Fibroblast of skin of right biceps (primary cell): Measurements from ENCODE around the gene IP6K1.
"Not testable (repeated sequence)": the region's sequence is repeated elsewhere in the genome, so short reads cannot be mapped to it uniquely, and the experiment has no call there.

Experiments used
- DNase-seq: peaks from one replicate; pipeline ENCODE4 v3.0.0-alpha.2; 2013

IP6K1 gene

GRCh38 chr3:49761661-49762060, 24.7 kb downstream of the IP6K1 start:
- no peak for DNase-seq

- DNase-seq: no peak
Measured at GRCh38 chr3:49759226-49759625, 27.1 kb downstream of the IP6K1 start.

GRCh38 chr3:49757197-49757596, 29.1 kb downstream of the IP6K1 start:
- DNase-seq: no peak

GRCh38 chr3:49756036-49756435, 30.3 kb downstream of the IP6K1 start:
- DNase-seq: no peak

- no peak for DNase-seq
Measured at GRCh38 chr3:49754536-49754935, 31.8 kb downstream of the IP6K1 start.

- no peak for DNase-seq
Measured at GRCh38 chr3:49751501-49751900, 34.8 kb downstream of the IP6K1 start.

- no peak for DNase-seq
Measured at GRCh38 chr3:49750056-49750455, 36.3 kb downstream of the IP6K1 start.

- DNase-seq: not testable (repeated sequence)
Measured at GRCh38 chr3:49748874-49749273, 37.5 kb downstream of the IP6K1 start.

- DNase-seq: peak; percentile 38
Measured at GRCh38 chr3:49747792-49748480, 38.4 kb downstream of the IP6K1 start.

- peak; percentile 9 for DNase-seq
Measured at GRCh38 chr3:49745986-49746385, 40.4 kb downstream of the IP6K1 start.

- DNase-seq: no peak
Measured at GRCh38 chr3:49740427-49740826, 45.9 kb downstream of the IP6K1 start.

GRCh38 chr3:49738067-49738713, 48.2 kb downstream of the IP6K1 start:
- no peak for DNase-seq

- DNase-seq: no peak
Measured at GRCh38 chr3:49734752-49735151, 51.6 kb downstream of the IP6K1 start.

- DNase-seq: no peak
Measured at GRCh38 chr3:49733551-49733950, 52.8 kb downstream of the IP6K1 start.

GRCh38 chr3:49732597-49732996, 53.7 kb downstream of the IP6K1 start:
- DNase-seq: no peak

- no peak for DNase-seq
Measured at GRCh38 chr3:49729966-49730609, 56.3 kb downstream of the IP6K1 start.

GRCh38 chr3:49727924-49728361, 58.4 kb downstream of the IP6K1 start:
- no peak for DNase-seq

- DNase-seq: no peak
Measured at GRCh38 chr3:49727154-49727923, 59.0 kb downstream of the IP6K1 start.

GRCh38 chr3:49725906-49726681, 60.2 kb downstream of the IP6K1 start:
- DNase-seq: no peak

GRCh38 chr3:49724586-49724985, 61.8 kb downstream of the IP6K1 start:
- no peak for DNase-seq

- peak; percentile 97 for DNase-seq
Measured at GRCh38 chr3:49723628-49724551, 62.5 kb downstream of the IP6K1 start, which contains the start of gene GMPPB. TSS of gene GMPPB (minus strand) at chr3:49723951. CDS start at chr3:49723726, 225 bp downstream.
